ENCODE measurements around the gene C16orf78.

GRCh38 chr16:49431591-49432290 is 58.1 kb downstream of the C16orf78 start:
- TF ChIP-seq SP1 (IDR thresholded peaks at IDR 0.05; ENCODE audit: low read depth, low read length): no peak
- TF ChIP-seq CBX5 (IDR thresholded peaks at IDR 0.05; ENCODE audit: low read depth, low read length): no peak
- TF ChIP-seq, protein P1, sequence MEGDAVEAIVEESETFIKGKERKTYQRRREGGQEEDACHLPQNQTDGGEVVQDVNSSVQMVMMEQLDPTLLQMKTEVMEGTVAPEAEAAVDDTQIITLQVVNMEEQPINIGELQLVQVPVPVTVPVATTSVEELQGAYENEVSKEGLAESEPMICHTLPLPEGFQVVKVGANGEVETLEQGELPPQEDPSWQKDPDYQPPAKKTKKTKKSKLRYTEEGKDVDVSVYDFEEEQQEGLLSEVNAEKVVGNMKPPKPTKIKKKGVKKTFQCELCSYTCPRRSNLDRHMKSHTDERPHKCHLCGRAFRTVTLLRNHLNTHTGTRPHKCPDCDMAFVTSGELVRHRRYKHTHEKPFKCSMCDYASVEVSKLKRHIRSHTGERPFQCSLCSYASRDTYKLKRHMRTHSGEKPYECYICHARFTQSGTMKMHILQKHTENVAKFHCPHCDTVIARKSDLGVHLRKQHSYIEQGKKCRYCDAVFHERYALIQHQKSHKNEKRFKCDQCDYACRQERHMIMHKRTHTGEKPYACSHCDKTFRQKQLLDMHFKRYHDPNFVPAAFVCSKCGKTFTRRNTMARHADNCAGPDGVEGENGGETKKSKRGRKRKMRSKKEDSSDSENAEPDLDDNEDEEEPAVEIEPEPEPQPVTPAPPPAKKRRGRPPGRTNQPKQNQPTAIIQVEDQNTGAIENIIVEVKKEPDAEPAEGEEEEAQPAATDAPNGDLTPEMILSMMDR (IDR thresholded peaks at IDR 0.05; ENCODE audit: control extremely low read depth in 1 of 3, insufficient read depth in 1 of 3, low read depth in 1 of 3, low read length in 3 of 3): peak in 2 of 3 experiments; percentile 2 to 22; a peak in 2 of 4 replicates
- no peak for TF ChIP-seq EZH2 (IDR thresholded peaks at IDR 0.05; ENCODE audit: low read depth, low read length, severe bottlenecking)
- TF ChIP-seq RBBP5 (IDR thresholded peaks at IDR 0.05; ENCODE audit: borderline replicate concordance, low read depth, low read length): no peak
- no peak for TF ChIP-seq TEAD4 (IDR thresholded peaks at IDR 0.05; ENCODE audit: low read depth, low read length)
- TF ChIP-seq YY1 (IDR thresholded peaks at IDR 0.05; ENCODE audit: low read depth, low read length): no peak
- TF ChIP-seq JUN (IDR thresholded peaks at IDR 0.05; ENCODE audit: low read depth, low read length): no peak
- TF ChIP-seq ATF2 (IDR thresholded peaks at IDR 0.05; ENCODE audit: low read length): no peak
- no peak for TF ChIP-seq MAX (IDR thresholded peaks at IDR 0.05)
- no peak for TF ChIP-seq CEBPB (IDR thresholded peaks at IDR 0.05; ENCODE audit: low read depth, low read length)
- no peak for TF ChIP-seq POLR2A (IDR thresholded peaks at IDR 0.05; ENCODE audit: control extremely low read depth in 1 of 2, low read depth in 2 of 2, low read length in 2 of 2)
- TF ChIP-seq TAF1 (IDR thresholded peaks at IDR 0.05; ENCODE audit: low read depth, low read length): no peak
- TF ChIP-seq, protein P2, sequence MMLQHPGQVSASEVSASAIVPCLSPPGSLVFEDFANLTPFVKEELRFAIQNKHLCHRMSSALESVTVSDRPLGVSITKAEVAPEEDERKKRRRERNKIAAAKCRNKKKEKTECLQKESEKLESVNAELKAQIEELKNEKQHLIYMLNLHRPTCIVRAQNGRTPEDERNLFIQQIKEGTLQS (IDR thresholded peaks at IDR 0.05; ENCODE audit: insufficient read depth, low read depth, low read length): no peak
